Peyer's patch (tissue), 4 donors: ENCODE data around the gene FCSK. TPM values are rescaled to one million over a fixed set of nuclear protein-coding genes. Genes with fewer than 3 reads are reported as not detected.
A peak's percentile ranks its signal among the peaks of the same experiment; 100 is the strongest.

Experiments used
- DNase-seq, 3 donors: peaks; one replicate each; pipeline ENCODE4 v3.0.0-alpha.2; 2017 to 2019
- H3K27ac ChIP-seq, 4 donors: fragments of 200-600 bp; sonication (generic); one replicate each; pipeline ENCODE4 v1.5.1; 2016 to 2019
- H3K27me3 ChIP-seq, 2 donors: fragments of 200-600 bp; sonication (generic); one replicate each; pipeline ENCODE4 v1.5.1; 2019
- H3K36me3 ChIP-seq, 3 donors: fragments of 200-600 bp; sonication (generic); one replicate each; pipeline ENCODE4 v1.5.1; 2016 to 2019
- H3K4me1 ChIP-seq, 4 donors: fragments of 200-600 bp; sonication (generic); one replicate each; pipeline ENCODE4 v1.5.1; 2016 to 2019
- H3K4me3 ChIP-seq, 4 donors: fragments of 200-600 bp; sonication (generic); 1 replicate in 3 of 4; 2 replicates in 1 of 4; pipeline ENCODE4 v1.5.1; 2016 to 2019; ENCODE audit warnings: mild to moderate bottlenecking in 1 of 4
- H3K9me3 ChIP-seq, 4 donors: fragments of 200-600 bp; sonication (generic); one replicate each; pipeline ENCODE4 v1.5.1; 2016 to 2019; ENCODE audit warnings: mild to moderate bottlenecking in 1 of 4
- CTCF ChIP-seq, 6 experiments: fragments of 450-650 bp in 4 of 6; fragments of 200-600 bp in 2 of 6; sonication (generic) in 1 of 6; IDR thresholded peaks; one replicate each; pipeline ENCODE4 v1.5.1; 2017 to 2019; ENCODE audit warnings: antibody characterized with exemption in 6 of 6, mild to moderate bottlenecking in 3 of 6, moderate library complexity in 1 of 6
- POLR2A ChIP-seq, 2 donors: fragments of 450-650 bp; IDR thresholded peaks; one replicate each; pipeline ENCODE4 v1.5.1; 2017; ENCODE audit warnings: antibody characterized with exemption in 2 of 2, mild to moderate bottlenecking in 2 of 2, moderate library complexity in 2 of 2
- total RNA-seq, 4 donors: library from RNA; depleted of rRNA; stranded (reverse); fragments of >200 nt; gene quantifications; one replicate each; pipeline ENCODE4 v1.1.0, GENCODE V29; 2016

FCSK gene
- total RNA-seq, 4 donors from 2014 or later = 32.2 to 127 (median 52.9) TPM

- Histone ChIP-seq H3K36me3 (no peaks in the 10 kb centered on the region), H3K4me3 (no peak overlapping the region), H3K27me3 (no peaks in the 10 kb centered on the region), H3K27ac (peak overlapping the region in 1 of 4 donors; percentile 12), H3K9me3 (no peaks in the 10 kb centered on the region), H3K4me1 (peaks cover 4 to 52% (median 17%) of the 10 kb centered on the region in 4 donors)
- no peak for DNase-seq
- no peak for TF ChIP-seq POLR2A (IDR thresholded peaks at IDR 0.05)
- TF ChIP-seq CTCF (IDR thresholded peaks at IDR 0.05) = no peak
Measured at GRCh38 chr16:70421014-70421413, 33.4 kb upstream of the FCSK start.

GRCh38 chr16:70421473-70422311 is 32.7 kb upstream of the FCSK start:
- Histone ChIP-seq H3K4me3 (no peak overlapping the region), H3K36me3 (no peaks in the 10 kb centered on the region), H3K27me3 (no peaks in the 10 kb centered on the region), H3K4me1 (peaks cover 4 to 49% (median 17%) of the 10 kb centered on the region in 4 donors), H3K9me3 (no peaks in the 10 kb centered on the region), H3K27ac (peak overlapping the region in 1 of 4 donors; percentile 12)
- TF ChIP-seq CTCF (IDR thresholded peaks at IDR 0.05) = no peak
- DNase-seq = no peak

- no peaks in the 10 kb centered on the region for H3K36me3 ChIP-seq
- peaks cover 4 to 48% (median 14%) of the 10 kb centered on the region in 4 donors for H3K4me1 ChIP-seq
- no peak overlapping the region for H3K4me3 ChIP-seq
- no peak for TF ChIP-seq POLR2A (IDR thresholded peaks at IDR 0.05)
- no peak for TF ChIP-seq CTCF (IDR thresholded peaks at IDR 0.05)
- no peaks in the 10 kb centered on the region for H3K27me3 ChIP-seq
- peak overlapping the region in 1 of 4 donors; percentile 15 for H3K27ac ChIP-seq
- DNase-seq = no peak
- no peaks in the 10 kb centered on the region for H3K9me3 ChIP-seq
Measured at GRCh38 chr16:70422543-70422942, 31.9 kb upstream of the FCSK start.

- Histone ChIP-seq H3K4me3 (peak overlapping the region in 2 of 4 donors; percentile 1 to 7), H3K27ac (peak overlapping the region; percentile 74 to 87 (median 80)), H3K27me3 (no peaks in the 10 kb centered on the region), H3K9me3 (no peaks in the 10 kb centered on the region), H3K36me3 (no peaks in the 10 kb centered on the region), H3K4me1 (peaks cover 13 to 59% (median 40%) of the 10 kb centered on the region in 4 donors)
- TF ChIP-seq POLR2A (IDR thresholded peaks at IDR 0.05) = no peak
- no peak for TF ChIP-seq CTCF (IDR thresholded peaks at IDR 0.05)
- no peak for DNase-seq
Measured at GRCh38 chr16:70427786-70428177, 26.6 kb upstream of the FCSK start.

GRCh38 chr16:70428178-70428998 is 26.0 kb upstream of the FCSK start:
- peaks cover 13 to 62% (median 46%) of the 10 kb centered on the region in 4 donors for H3K4me1 ChIP-seq

More at GRCh38 chr16:70428178-70428998, 26.0 kb upstream of the FCSK start:
- peak overlapping the region in 2 of 4 donors; percentile 1 to 7 for H3K4me3 ChIP-seq
- no peaks in the 10 kb centered on the region for H3K9me3 ChIP-seq
- H3K36me3 ChIP-seq = no peaks in the 10 kb centered on the region
- no peaks in the 10 kb centered on the region for H3K27me3 ChIP-seq
- H3K27ac ChIP-seq = peak overlapping the region; percentile 74 to 87 (median 80)
- TF ChIP-seq POLR2A (IDR thresholded peaks at IDR 0.05) = peak; percentile 35 to 83
- peak in 1 of 6 experiments; percentile 2 for TF ChIP-seq CTCF (IDR thresholded peaks at IDR 0.05)
- DNase-seq = peak; percentile 65 to 92 (median 90)
